ENCODE data around the gene OR52D1. TPM values are rescaled to one million over a fixed set of nuclear protein-coding genes. Genes with fewer than 3 reads are reported as not detected.

OR52D1 gene
- total and polyA plus RNA-seq, 4 donors, result not detected

GRCh38 chr11:5443835-5444393 lies 44.6 kb upstream of the OR52D1 start:
- H3K4me1 ChIP-seq (ENCODE audit: control insufficient read depth in 4 of 4, insufficient read depth in 4 of 4, low read length in 3 of 4), result peaks cover 0 to under 1% (median 0%) of the 10 kb centered on the region in 4 donors
- H3K36me3 ChIP-seq (ENCODE audit: control insufficient read depth in 4 of 4, insufficient read depth in 3 of 4, low read depth in 1 of 4, low read length in 3 of 4), result no peaks in the 10 kb centered on the region
- no peaks in the 10 kb centered on the region for H3K27me3 ChIP-seq (ENCODE audit: control insufficient read depth in 4 of 4, insufficient read depth in 4 of 4, low read length in 3 of 4)
- H3K27ac ChIP-seq (ENCODE audit: low read depth in 1 of 2, low read length in 2 of 2), result no peak overlapping the region
- 38% methylated on average over 2 of the region's 2 CpGs for WGBS
- no peak for DNase-seq (ENCODE audit: low spot score)
- TF ChIP-seq CTCF (IDR thresholded peaks at IDR 0.05; ENCODE audit: low read depth, low read length, missing input control) (no peak), REST (IDR thresholded peaks at IDR 0.05) (no peak), MAX (IDR thresholded peaks at IDR 0.05) (no peak), NR2F2 (IDR thresholded peaks at IDR 0.05) (no peak), HNF4G (IDR thresholded peaks at IDR 0.05) (no peak), EGR1 (IDR thresholded peaks at IDR 0.05; ENCODE audit: low read depth in 2 of 2) (no peak), YY1 (IDR thresholded peaks at IDR 0.05) (no peak)
- TF ChIP-seq, protein P1, sequence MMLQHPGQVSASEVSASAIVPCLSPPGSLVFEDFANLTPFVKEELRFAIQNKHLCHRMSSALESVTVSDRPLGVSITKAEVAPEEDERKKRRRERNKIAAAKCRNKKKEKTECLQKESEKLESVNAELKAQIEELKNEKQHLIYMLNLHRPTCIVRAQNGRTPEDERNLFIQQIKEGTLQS (IDR thresholded peaks at IDR 0.05), result no peak
- H3K9ac ChIP-seq (ENCODE audit: low read depth in 1 of 2, low read length in 2 of 2), result no peak overlapping the region
- H3K4me3 ChIP-seq (ENCODE audit: low read depth in 1 of 3, low read length in 3 of 3), result no peak overlapping the region
- no peaks in the 10 kb centered on the region for H3K9me3 ChIP-seq (ENCODE audit: control insufficient read depth in 4 of 4, low read length in 3 of 4)

- Histone ChIP-seq H3K27ac (ENCODE audit: low read depth in 1 of 2, low read length in 2 of 2) (no peak within 1 kb of the TSS), H3K27me3 (ENCODE audit: control insufficient read depth in 4 of 4, insufficient read depth in 4 of 4, low read length in 3 of 4) (no peaks in the 10 kb centered on the region), H3K36me3 (ENCODE audit: control insufficient read depth in 4 of 4, insufficient read depth in 3 of 4, low read depth in 1 of 4, low read length in 3 of 4) (no peaks in the 10 kb centered on the region), H3K4me3 (ENCODE audit: low read depth in 1 of 3, low read length in 3 of 3) (no peak within 1 kb of the TSS), H3K9me3 (ENCODE audit: control insufficient read depth in 4 of 4, low read length in 3 of 4) (no peaks in the 10 kb centered on the region), H3K9ac (ENCODE audit: low read depth in 1 of 2, low read length in 2 of 2) (no peak within 1 kb of the TSS), H3K4me1 (ENCODE audit: control insufficient read depth in 4 of 4, insufficient read depth in 4 of 4, low read length in 3 of 4) (peaks cover 0 to 10% (median 5%) of the 10 kb centered on the region in 4 donors)
- no peak for DNase-seq (ENCODE audit: low spot score)
- TF ChIP-seq YY1 (IDR thresholded peaks at IDR 0.05), result no peak
- TF ChIP-seq FOXA2 (IDR thresholded peaks at IDR 0.05), result no peak
- TF ChIP-seq JUND (IDR thresholded peaks at IDR 0.05), result no peak
- TF ChIP-seq RXRA (IDR thresholded peaks at IDR 0.05), result no peak
- TF ChIP-seq HNF4G (IDR thresholded peaks at IDR 0.05), result no peak
- TF ChIP-seq EGR1 (IDR thresholded peaks at IDR 0.05; ENCODE audit: low read depth in 2 of 2), result no peak
- TF ChIP-seq REST (IDR thresholded peaks at IDR 0.05), result no peak
- no peak for TF ChIP-seq MAX (IDR thresholded peaks at IDR 0.05)
- no peak for TF ChIP-seq GABPA (IDR thresholded peaks at IDR 0.05 in 1 of 2, conservative IDR thresholded peaks at IDR 0.05 in 1 of 2)
- 97% methylated on average over 2 of the region's 2 CpGs for WGBS
Observed at GRCh38 chr11:5449023-5449422, 39.5 kb upstream of the OR52D1 start, which contains the start of gene OR51I2. Gene OR51I2, plus strand, starts transcription at chr11:5449323. Its CDS starts 4,166 bp downstream, at chr11:5453489.

Measured in liver (tissue), 9 donors.